ENCODE measurements around the gene FN1.
"Not testable (repeated sequence)": the region's sequence is repeated elsewhere in the genome, so short reads cannot be mapped to it uniquely, and the experiment has no call there.

The FN1 gene

GRCh38 chr2:215361211-215361875, 74.5 kb downstream of the FN1 start:
- no peaks in the 10 kb centered on the region for H3F3A ChIP-seq (ENCODE audit: low read depth)
- H3K36me3 ChIP-seq (ENCODE audit: insufficient read depth, low read length) = no peaks in the 10 kb centered on the region

DNA sequence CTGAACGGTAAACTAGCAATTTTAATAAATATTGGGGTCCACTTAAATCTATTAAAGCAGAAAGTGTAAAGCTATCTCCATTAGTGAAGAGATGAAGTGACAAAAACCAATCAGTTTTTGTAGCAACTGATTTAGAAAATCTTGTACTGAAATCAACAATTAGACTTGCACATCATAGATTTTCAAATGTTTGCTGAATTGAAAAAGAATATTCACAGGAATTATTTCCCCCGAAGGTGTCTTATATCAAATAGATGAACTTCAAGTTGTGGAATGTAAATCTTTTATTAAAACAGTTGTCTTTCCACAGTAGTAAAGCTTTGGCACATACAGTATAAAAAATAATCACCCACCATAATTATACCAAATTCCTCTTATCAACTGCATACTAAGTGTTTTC, 75.3 kb downstream of the FN1 start:
- Histone ChIP-seq H4K20me1 (ENCODE audit: insufficient read depth, low read length, poor library complexity, severe bottlenecking) (no peaks in the 10 kb centered on the region), H3K27me3 (ENCODE audit: insufficient read depth, low read length, poor library complexity, severe bottlenecking) (no peaks in the 10 kb centered on the region), H3K4me3 (ENCODE audit: low read length, poor library complexity, severe bottlenecking) (no peak overlapping the region), H3K79me2 (ENCODE audit: insufficient read depth, low read length) (no peaks in the 10 kb centered on the region), H3K9ac (ENCODE audit: low read depth, low read length, poor library complexity, severe bottlenecking) (no peak overlapping the region), H3K9me2 (replicated peaks; ENCODE audit: low read depth, low read length) (no peaks in the 10 kb centered on the region), H3K9me3 (ENCODE audit: insufficient read depth, low read depth, low read length) (no peaks in the 10 kb centered on the region), H3K4me1 (ENCODE audit: insufficient read depth, low read length, poor library complexity, severe bottlenecking) (no peaks in the 10 kb centered on the region), H2AFZ (ENCODE audit: low read length) (no peak overlapping the region), H3K36me3 (ENCODE audit: insufficient read depth, low read length) (no peaks in the 10 kb centered on the region), H3F3A (ENCODE audit: low read depth) (no peaks in the 10 kb centered on the region), H3K4me2 (ENCODE audit: low read depth, low read length, poor library complexity, severe bottlenecking) (no peak overlapping the region)
- no peak for TF ChIP-seq EZH2phosphoT487 (IDR thresholded peaks at IDR 0.05; ENCODE audit: borderline replicate concordance)
- TF ChIP-seq, protein P1, sequence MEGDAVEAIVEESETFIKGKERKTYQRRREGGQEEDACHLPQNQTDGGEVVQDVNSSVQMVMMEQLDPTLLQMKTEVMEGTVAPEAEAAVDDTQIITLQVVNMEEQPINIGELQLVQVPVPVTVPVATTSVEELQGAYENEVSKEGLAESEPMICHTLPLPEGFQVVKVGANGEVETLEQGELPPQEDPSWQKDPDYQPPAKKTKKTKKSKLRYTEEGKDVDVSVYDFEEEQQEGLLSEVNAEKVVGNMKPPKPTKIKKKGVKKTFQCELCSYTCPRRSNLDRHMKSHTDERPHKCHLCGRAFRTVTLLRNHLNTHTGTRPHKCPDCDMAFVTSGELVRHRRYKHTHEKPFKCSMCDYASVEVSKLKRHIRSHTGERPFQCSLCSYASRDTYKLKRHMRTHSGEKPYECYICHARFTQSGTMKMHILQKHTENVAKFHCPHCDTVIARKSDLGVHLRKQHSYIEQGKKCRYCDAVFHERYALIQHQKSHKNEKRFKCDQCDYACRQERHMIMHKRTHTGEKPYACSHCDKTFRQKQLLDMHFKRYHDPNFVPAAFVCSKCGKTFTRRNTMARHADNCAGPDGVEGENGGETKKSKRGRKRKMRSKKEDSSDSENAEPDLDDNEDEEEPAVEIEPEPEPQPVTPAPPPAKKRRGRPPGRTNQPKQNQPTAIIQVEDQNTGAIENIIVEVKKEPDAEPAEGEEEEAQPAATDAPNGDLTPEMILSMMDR (conservative IDR thresholded peaks at IDR 0.05; ENCODE audit: low read length) = no peak

More at GRCh38 chr2:215361211-215361875, 74.5 kb downstream of the FN1 start:
- H3K9me2 ChIP-seq (replicated peaks; ENCODE audit: low read depth, low read length) = no peaks in the 10 kb centered on the region
- no peaks in the 10 kb centered on the region for H3K9me3 ChIP-seq (ENCODE audit: insufficient read depth, low read depth, low read length)
- H2AFZ ChIP-seq (ENCODE audit: low read length) = no peak overlapping the region
- no peaks in the 10 kb centered on the region for H3K4me1 ChIP-seq (ENCODE audit: insufficient read depth, low read length, poor library complexity, severe bottlenecking)
- H3K79me2 ChIP-seq (ENCODE audit: insufficient read depth, low read length) = no peaks in the 10 kb centered on the region
- H3K27me3 ChIP-seq (ENCODE audit: insufficient read depth, low read length, poor library complexity, severe bottlenecking) = no peaks in the 10 kb centered on the region
- H4K20me1 ChIP-seq (ENCODE audit: insufficient read depth, low read length, poor library complexity, severe bottlenecking) = no peaks in the 10 kb centered on the region
- TF ChIP-seq EZH2phosphoT487 (IDR thresholded peaks at IDR 0.05; ENCODE audit: borderline replicate concordance) = no peak
- TF ChIP-seq, protein P1 (conservative IDR thresholded peaks at IDR 0.05; ENCODE audit: low read length) = no peak
- H3K9ac ChIP-seq (ENCODE audit: low read depth, low read length, poor library complexity, severe bottlenecking) = no peak overlapping the region
- H3K4me3 ChIP-seq (ENCODE audit: low read length, poor library complexity, severe bottlenecking) = no peak overlapping the region
- H3K4me2 ChIP-seq (ENCODE audit: low read depth, low read length, poor library complexity, severe bottlenecking) = no peak overlapping the region

DNA sequence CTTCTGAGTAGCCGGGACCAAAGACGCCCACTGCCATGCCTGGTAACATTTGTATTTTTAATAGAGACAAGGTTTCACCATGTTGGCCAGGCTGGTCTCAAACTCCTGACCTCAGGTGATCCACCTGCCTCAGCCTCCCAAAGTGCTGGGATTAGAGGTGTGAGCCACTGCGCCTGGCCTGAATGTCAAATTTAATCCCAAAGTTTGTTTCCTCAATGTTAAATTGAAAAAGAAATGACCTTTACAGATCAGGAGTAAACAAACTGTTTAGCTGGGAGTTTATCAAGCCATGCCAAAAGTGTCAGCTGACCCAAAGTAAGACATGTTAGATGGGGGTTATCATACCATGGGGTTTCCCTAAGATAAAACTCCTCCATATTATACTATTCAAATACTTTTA, 75.8 kb downstream of the FN1 start:
- H3K9ac ChIP-seq (ENCODE audit: low read depth, low read length, poor library complexity, severe bottlenecking); H3K4me2 ChIP-seq (ENCODE audit: low read depth, low read length, poor library complexity, severe bottlenecking); H3K4me1 ChIP-seq (ENCODE audit: insufficient read depth, low read length, poor library complexity, severe bottlenecking); H2AFZ ChIP-seq (ENCODE audit: low read length); H3K4me3 ChIP-seq (ENCODE audit: low read length, poor library complexity, severe bottlenecking); H3K9me3 ChIP-seq (ENCODE audit: insufficient read depth, low read depth, low read length); H3K36me3 ChIP-seq (ENCODE audit: insufficient read depth, low read length); H3K27me3 ChIP-seq (ENCODE audit: insufficient read depth, low read length, poor library complexity, severe bottlenecking); H3F3A ChIP-seq (ENCODE audit: low read depth); H4K20me1 ChIP-seq (ENCODE audit: insufficient read depth, low read length, poor library complexity, severe bottlenecking); H3K79me2 ChIP-seq (ENCODE audit: insufficient read depth, low read length); H3K9me2 ChIP-seq (replicated peaks; ENCODE audit: low read depth, low read length): not testable (repeated sequence)

GRCh38 chr2:215359576-215359922, 76.3 kb downstream of the FN1 start:
- H4K20me1 ChIP-seq (ENCODE audit: insufficient read depth, low read length, poor library complexity, severe bottlenecking) = no peaks in the 10 kb centered on the region
- no peak overlapping the region for H3K4me3 ChIP-seq (ENCODE audit: low read length, poor library complexity, severe bottlenecking)
- H2AFZ ChIP-seq (ENCODE audit: low read length) = no peak overlapping the region
- H3K4me1 ChIP-seq (ENCODE audit: insufficient read depth, low read length, poor library complexity, severe bottlenecking) = no peaks in the 10 kb centered on the region
- TF ChIP-seq, protein P1 (conservative IDR thresholded peaks at IDR 0.05; ENCODE audit: low read length) = no peak
- no peak for TF ChIP-seq EZH2phosphoT487 (IDR thresholded peaks at IDR 0.05; ENCODE audit: borderline replicate concordance)
- no peaks in the 10 kb centered on the region for H3F3A ChIP-seq (ENCODE audit: low read depth)
- H3K9ac ChIP-seq (ENCODE audit: low read depth, low read length, poor library complexity, severe bottlenecking) = no peak overlapping the region
- H3K79me2 ChIP-seq (ENCODE audit: insufficient read depth, low read length) = no peaks in the 10 kb centered on the region
- H3K4me2 ChIP-seq (ENCODE audit: low read depth, low read length, poor library complexity, severe bottlenecking) = no peak overlapping the region
- no peaks in the 10 kb centered on the region for H3K9me3 ChIP-seq (ENCODE audit: insufficient read depth, low read depth, low read length)
- H3K9me2 ChIP-seq (replicated peaks; ENCODE audit: low read depth, low read length) = no peaks in the 10 kb centered on the region
- no peaks in the 10 kb centered on the region for H3K27me3 ChIP-seq (ENCODE audit: insufficient read depth, low read length, poor library complexity, severe bottlenecking)
- H3K36me3 ChIP-seq (ENCODE audit: insufficient read depth, low read length) = no peaks in the 10 kb centered on the region
